ENCODE data around the gene SLC38A2. TPM values are rescaled to one million over a fixed set of nuclear protein-coding genes. Genes with fewer than 3 reads are reported as not detected.

Gene SLC38A2
- total RNA-seq, 1 donor from 2014 or later: 216 TPM

GRCh38 chr12:46351886-46352650, 20.5 kb downstream of the SLC38A2 start:
- no peak overlapping the region for H3K27ac Mint-ChIP-seq
- no peak for TF ChIP-seq CTCF (IDR thresholded peaks at IDR 0.05; ENCODE audit: unreplicated experiment)
- no peaks in the 10 kb centered on the region for H3K27me3 Mint-ChIP-seq
- H3K36me3 Mint-ChIP-seq (ENCODE audit: insufficient read depth): no peaks in the 10 kb centered on the region
- H3K9me3 Mint-ChIP-seq (ENCODE audit: low read depth): no peaks in the 10 kb centered on the region
- H3K4me1 Mint-ChIP-seq (ENCODE audit: low read depth): peaks cover 9% of the 10 kb centered on the region
- no peak overlapping the region for H3K4me3 Mint-ChIP-seq (ENCODE audit: low read depth)
- no peak for DNase-seq (ENCODE audit: low spot score, unreplicated experiment)

- Mint-ChIP-seq H3K4me3 (ENCODE audit: low read depth) (no peak overlapping the region), H3K27me3 (no peaks in the 10 kb centered on the region), H3K27ac (no peak overlapping the region), H3K36me3 (ENCODE audit: insufficient read depth) (no peaks in the 10 kb centered on the region), H3K9me3 (ENCODE audit: low read depth) (no peaks in the 10 kb centered on the region), H3K4me1 (ENCODE audit: low read depth) (peaks cover 9% of the 10 kb centered on the region)
- DNase-seq (ENCODE audit: low spot score, unreplicated experiment): no peak
- TF ChIP-seq CTCF (IDR thresholded peaks at IDR 0.05; ENCODE audit: unreplicated experiment): no peak
Observed at GRCh38 chr12:46351138-46351537, 21.4 kb downstream of the SLC38A2 start.

- no peak overlapping the region for H3K27ac Mint-ChIP-seq
- no peaks in the 10 kb centered on the region for H3K4me1 Mint-ChIP-seq (ENCODE audit: low read depth)
- H3K36me3 Mint-ChIP-seq (ENCODE audit: insufficient read depth): no peaks in the 10 kb centered on the region
- no peak for DNase-seq (ENCODE audit: low spot score, unreplicated experiment)
- no peak overlapping the region for H3K4me3 Mint-ChIP-seq (ENCODE audit: low read depth)
- no peaks in the 10 kb centered on the region for H3K9me3 Mint-ChIP-seq (ENCODE audit: low read depth)
- TF ChIP-seq CTCF (IDR thresholded peaks at IDR 0.05; ENCODE audit: unreplicated experiment): no peak
- no peaks in the 10 kb centered on the region for H3K27me3 Mint-ChIP-seq
Observed at GRCh38 chr12:46349253-46349652, 23.3 kb downstream of the SLC38A2 start.

- Mint-ChIP-seq H3K27me3 (no peaks in the 10 kb centered on the region), H3K27ac (no peak overlapping the region), H3K36me3 (ENCODE audit: insufficient read depth) (no peaks in the 10 kb centered on the region), H3K9me3 (ENCODE audit: low read depth) (peaks cover 8% of the 10 kb centered on the region), H3K4me1 (ENCODE audit: low read depth) (no peaks in the 10 kb centered on the region), H3K4me3 (ENCODE audit: low read depth) (no peak overlapping the region)
- no peak for DNase-seq (ENCODE audit: low spot score, unreplicated experiment)
- TF ChIP-seq CTCF (IDR thresholded peaks at IDR 0.05; ENCODE audit: unreplicated experiment): no peak
Observed at GRCh38 chr12:46343118-46343852, 29.3 kb downstream of the SLC38A2 start.

- H3K27me3 Mint-ChIP-seq: no peaks in the 10 kb centered on the region
- no peaks in the 10 kb centered on the region for H3K36me3 Mint-ChIP-seq (ENCODE audit: insufficient read depth)
- H3K27ac Mint-ChIP-seq: no peak overlapping the region
- DNase-seq (ENCODE audit: low spot score, unreplicated experiment): no peak
- no peaks in the 10 kb centered on the region for H3K4me1 Mint-ChIP-seq (ENCODE audit: low read depth)
- peaks cover 8% of the 10 kb centered on the region for H3K9me3 Mint-ChIP-seq (ENCODE audit: low read depth)
- peak; percentile 60 for TF ChIP-seq CTCF (IDR thresholded peaks at IDR 0.05; ENCODE audit: unreplicated experiment)
- H3K4me3 Mint-ChIP-seq (ENCODE audit: low read depth): no peak overlapping the region
Observed at GRCh38 chr12:46342562-46343033, 30.0 kb downstream of the SLC38A2 start.

Measured in progenitor cell of endocrine pancreas (in vitro differentiated cells).